GM10248 (cell line): ENCODE measurements around the gene MAML2.

Source experiments
- CTCF ChIA-PET: fragments of 300-600 bp; sonication (Branson Sonifier 250); formaldehyde crosslinking; extraction: SDS; loops from one replicate; lab custom pipeline; 2021; ENCODE audit warnings: antibody characterized with exemption; lab: Yijun Ruan, JAX
- POLR2A ChIA-PET: fragments of 350-650 bp; sonication (Branson Sonifier 250); formaldehyde crosslinking; extraction: SDS; loops from one replicate; lab custom pipeline; 2020; ENCODE audit warnings: antibody characterized with exemption; lab: Yijun Ruan, JAX
- DNase-seq: peaks from one replicate; pipeline ENCODE4 v3.0.0; 2012; ENCODE audit errors: extremely low spot score
- TF ChIP-seq, protein P1 (sequence below): IDR thresholded peaks from 2 replicates; pipeline ENCODE4 v1.5.1; 2012; ENCODE audit warnings: mild to moderate bottlenecking, low read depth; ENCODE audit errors: extremely low read depth, missing control alignments, control extremely low read depth

The MAML2 gene

DNA sequence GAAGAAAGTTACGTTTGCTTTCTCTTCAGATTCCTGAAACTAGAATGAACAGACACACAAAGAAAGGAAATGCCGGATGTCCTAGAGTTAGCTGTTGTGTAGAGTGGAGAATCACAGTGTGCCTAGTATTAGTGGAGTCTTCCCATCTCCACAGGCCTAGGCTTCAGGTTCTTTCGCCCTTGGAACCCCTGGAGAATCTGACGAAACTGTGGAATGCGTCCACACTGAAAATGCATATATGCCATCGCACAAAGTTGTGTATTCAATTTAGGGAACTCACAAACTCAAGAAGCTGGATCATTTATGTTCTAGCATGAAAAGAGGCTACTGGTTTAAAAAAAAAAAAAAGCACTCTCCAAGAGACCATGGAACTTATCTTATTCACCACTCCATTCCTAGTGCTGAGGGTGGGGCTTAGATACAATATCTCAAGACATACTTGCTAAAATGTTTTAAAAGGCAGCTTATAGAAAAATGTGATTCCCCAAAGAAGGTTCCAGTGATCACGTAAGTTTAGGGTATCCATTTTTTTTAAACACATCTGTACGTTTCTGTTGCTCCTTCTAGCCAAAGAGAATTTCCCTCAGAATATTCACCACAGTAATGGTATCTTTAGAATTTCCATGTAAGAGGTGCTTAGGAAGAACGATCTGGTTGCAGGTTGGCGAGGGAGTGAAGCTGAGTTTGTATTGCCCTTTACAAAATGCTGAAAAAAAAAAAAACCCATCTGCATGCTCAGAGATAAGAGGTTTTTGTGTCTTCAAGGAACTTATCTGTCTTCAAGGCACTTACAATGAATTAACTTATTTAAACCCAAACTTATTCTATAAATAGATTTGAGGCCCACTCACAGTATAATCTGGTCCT is 20.0 kb downstream of the MAML2 start:
- DNase-seq, result no peak
- ChIA-PET CTCF (interaction anchor here (0.9 to 1.1 kb wide), 4 partner anchors 8 to 23 kb away, joined by 3 to 4 read pairs (median 3); no protein-coding TSS in a partner anchor), POLR2A (no interaction called here)
- TF ChIP-seq, protein P1, sequence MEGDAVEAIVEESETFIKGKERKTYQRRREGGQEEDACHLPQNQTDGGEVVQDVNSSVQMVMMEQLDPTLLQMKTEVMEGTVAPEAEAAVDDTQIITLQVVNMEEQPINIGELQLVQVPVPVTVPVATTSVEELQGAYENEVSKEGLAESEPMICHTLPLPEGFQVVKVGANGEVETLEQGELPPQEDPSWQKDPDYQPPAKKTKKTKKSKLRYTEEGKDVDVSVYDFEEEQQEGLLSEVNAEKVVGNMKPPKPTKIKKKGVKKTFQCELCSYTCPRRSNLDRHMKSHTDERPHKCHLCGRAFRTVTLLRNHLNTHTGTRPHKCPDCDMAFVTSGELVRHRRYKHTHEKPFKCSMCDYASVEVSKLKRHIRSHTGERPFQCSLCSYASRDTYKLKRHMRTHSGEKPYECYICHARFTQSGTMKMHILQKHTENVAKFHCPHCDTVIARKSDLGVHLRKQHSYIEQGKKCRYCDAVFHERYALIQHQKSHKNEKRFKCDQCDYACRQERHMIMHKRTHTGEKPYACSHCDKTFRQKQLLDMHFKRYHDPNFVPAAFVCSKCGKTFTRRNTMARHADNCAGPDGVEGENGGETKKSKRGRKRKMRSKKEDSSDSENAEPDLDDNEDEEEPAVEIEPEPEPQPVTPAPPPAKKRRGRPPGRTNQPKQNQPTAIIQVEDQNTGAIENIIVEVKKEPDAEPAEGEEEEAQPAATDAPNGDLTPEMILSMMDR, result no peak

DNA sequence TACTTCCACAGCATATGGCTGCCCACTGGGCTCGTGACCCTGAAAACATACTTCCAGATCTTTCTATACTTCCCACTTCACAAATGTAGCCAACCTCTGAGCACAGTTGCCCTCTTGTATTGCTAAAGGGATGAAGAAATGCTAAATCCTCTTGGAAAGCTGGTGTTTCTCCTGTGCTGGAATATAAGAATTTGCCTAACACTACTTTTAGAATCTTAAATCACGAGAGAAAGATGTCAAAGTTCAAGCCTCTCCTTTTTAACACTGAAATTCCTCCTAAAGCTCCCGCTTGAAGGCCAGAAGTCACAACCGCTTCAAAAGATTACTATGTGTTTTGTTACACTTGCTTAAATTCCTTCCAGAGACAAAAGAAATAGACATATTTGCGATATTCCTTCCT is 21.9 kb downstream of the MAML2 start:
- CTCF ChIA-PET, result interaction anchor here (1.2 to 1.8 kb wide), 5 partner anchors 10 to 21 kb away, joined by 3 to 5 read pairs (median 4); partner anchors contain the start of gene MAML2
- POLR2A ChIA-PET, result no interaction called here
- TF ChIP-seq, protein P1, result no peak
- no peak for DNase-seq

DNA sequence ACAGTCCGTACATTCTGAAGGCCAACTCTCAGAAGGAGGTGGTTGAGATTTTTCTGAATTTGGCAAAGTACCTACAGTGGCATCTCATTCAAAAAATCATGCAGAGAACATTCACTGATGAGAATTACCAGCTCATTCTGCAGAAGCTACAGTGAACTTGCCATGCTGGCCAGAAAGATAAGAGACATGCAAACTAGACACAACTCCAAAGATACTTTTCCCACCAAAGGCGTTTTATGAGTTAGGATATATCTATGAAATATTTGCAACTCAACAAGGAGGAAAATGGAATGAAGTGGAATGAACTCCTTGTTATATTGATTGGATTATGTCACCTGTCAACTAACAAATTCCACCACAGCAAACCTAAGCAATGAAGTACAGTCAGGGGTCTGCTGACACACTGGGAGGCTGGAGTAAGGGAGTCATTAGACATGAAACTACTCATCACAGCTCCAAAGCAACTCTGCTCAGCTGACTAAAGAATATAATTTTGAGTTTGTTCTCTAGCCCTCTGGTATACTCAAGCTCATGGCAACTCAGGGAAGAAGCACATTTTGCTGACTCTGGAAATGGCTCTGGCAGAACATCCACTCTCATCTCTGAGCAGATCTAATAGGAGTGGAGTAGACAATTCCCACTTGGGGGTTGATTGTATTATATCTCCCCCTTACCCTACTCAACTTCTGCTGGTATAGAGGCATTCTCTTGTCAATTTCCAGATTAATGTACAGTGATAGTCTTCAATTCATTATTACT is 22.9 kb downstream of the MAML2 start:
- CTCF ChIA-PET, result interaction anchor here (0.9 to 1.9 kb wide), 4 partner anchors 10 to 23 kb away, joined by 3 to 5 read pairs (median 4); partner anchors contain the start of gene MAML2
- POLR2A ChIA-PET, result no interaction called here
- TF ChIP-seq, protein P1, result no peak
- DNase-seq, result no peak

DNA sequence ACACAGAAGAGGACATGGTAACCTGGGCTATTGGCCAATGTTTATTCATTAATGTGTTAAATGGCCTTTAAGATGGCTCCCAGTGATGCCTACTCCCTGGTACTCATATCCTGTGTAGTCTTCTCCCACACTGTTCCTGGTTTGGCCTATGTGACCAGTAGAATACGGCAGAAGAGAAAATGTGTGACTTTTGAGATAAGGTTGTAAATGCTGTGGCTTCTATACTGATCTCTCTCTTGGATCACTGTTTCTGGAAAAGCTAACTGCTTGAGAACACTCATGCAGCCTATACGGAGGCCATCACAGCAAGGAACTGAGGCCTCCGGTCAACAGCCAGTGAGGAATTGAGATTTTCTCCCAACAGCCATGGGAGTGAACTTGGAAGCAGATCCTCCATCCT is 24.1 kb downstream of the MAML2 start:
- POLR2A ChIA-PET, result no interaction called here
- CTCF ChIA-PET, result interaction anchor here (0.9 to 2.3 kb wide), 6 partner anchors 10 to 38 kb away, joined by 3 to 7 read pairs (median 5); partner anchors contain the start of gene MAML2
- TF ChIP-seq, protein P1, result no peak
- no peak for DNase-seq

DNA sequence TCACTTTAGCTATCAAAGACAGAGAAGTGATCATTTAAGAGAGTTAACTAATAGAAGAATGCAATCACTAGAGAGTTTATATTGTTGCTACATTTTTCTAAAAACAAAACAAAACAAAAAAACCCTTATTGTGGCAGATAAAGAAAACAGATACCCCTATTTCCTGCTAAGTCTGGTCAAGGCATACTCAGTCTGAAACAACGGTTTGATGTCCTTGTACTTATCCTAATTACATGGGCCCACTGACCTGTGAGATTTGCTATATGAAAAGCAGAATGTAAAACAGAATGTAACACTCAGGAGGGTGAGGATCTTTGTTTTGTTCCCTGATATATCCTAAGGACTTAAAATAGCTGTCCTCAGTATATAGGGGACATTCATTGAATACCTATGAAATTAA is 24.6 kb downstream of the MAML2 start:
- DNase-seq, result no peak
- ChIA-PET POLR2A (no interaction called here), CTCF (interaction anchor here (1.0 to 2.3 kb wide), 3 partner anchors 9 to 38 kb away, joined by 3 to 7 read pairs (median 5); no protein-coding TSS in a partner anchor)
- TF ChIP-seq, protein P1, result no peak

DNA sequence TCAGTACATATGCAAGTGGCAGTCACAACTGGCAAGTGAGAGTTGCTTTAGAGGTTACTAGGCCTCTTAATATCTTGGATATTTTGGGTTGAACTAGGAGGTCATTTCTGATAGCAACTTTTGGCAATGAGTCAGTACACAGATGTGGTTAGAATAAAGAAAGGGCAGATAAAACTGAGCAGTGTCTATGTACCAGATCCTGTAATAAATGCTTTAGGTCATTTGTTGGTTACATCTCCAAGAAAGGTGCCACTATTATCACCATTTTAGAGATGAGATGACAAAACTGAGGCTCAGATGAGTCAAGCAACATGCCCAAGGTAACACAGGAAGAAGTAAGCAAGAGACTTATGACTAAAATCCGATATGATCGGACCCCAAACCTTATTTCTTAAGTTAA is 25.0 kb downstream of the MAML2 start:
- TF ChIP-seq, protein P1, result no peak
- ChIA-PET POLR2A (no interaction called here), CTCF (interaction anchor here (1.2 to 2.3 kb wide), 3 partner anchors 9 to 37 kb away, joined by 4 to 7 read pairs (median 5); no protein-coding TSS in a partner anchor)
- DNase-seq, result no peak
